Measurements from ENCODE around the gene TMEM214. TPM values are rescaled to one million over a fixed set of nuclear protein-coding genes. Genes with fewer than 3 reads are reported as not detected.
A peak's percentile ranks its signal among the peaks of the same experiment; 100 is the strongest.

Gene TMEM214
- total RNA-seq, 1 donor from 2014 or later = 55.3 TPM

DNA sequence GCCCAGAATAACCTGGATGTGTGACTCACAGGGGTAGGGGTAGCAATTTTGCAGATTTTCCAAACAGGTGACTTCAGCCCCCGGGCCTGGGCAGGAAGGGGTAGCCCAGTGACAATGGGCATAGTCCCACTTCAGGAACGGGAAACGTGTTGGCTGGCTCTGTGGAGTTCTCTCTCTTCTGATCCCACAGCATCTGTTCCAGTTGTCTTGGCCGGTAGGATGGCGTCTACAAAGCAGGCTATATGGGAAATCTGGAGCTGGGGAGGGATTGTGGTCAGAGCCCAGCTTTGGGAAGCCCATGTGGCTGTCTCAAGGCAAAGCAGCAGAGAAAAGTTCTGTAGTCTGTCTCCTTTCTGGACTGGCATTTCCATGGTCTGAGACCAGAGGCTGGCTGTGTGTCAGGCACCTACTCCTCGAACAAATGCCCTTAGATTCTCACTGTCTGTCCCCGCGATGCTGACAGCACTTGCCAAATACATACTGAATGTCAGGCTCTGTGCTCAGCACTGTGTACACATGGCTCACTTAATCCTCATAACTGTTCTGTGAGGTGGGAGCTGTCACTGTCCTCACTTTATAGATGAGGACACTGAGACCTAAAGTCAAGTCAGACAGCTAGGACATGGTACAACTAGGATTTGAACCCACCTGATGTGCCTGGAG is 17.9 kb upstream of the TMEM214 start:
- H3K4me3 Mint-ChIP-seq (ENCODE audit: unreplicated experiment) = no peak overlapping the region
- H3K27me3 Mint-ChIP-seq (ENCODE audit: unreplicated experiment) = peaks cover 7% of the 10 kb centered on the region
- TF ChIP-seq CTCF (IDR thresholded peaks at IDR 0.05; ENCODE audit: unreplicated experiment) = no peak

GRCh38 chr2:27016801-27017325 is 15.9 kb upstream of the TMEM214 start:
- peak; percentile 78 for TF ChIP-seq CTCF (IDR thresholded peaks at IDR 0.05; ENCODE audit: unreplicated experiment)
- DNase-seq (ENCODE audit: low spot score) = peak; percentile 58
- Mint-ChIP-seq H3K9me3 (ENCODE audit: unreplicated experiment) (peaks cover 6% of the 10 kb centered on the region), H3K27ac (ENCODE audit: unreplicated experiment) (no peak overlapping the region), H3K4me3 (ENCODE audit: unreplicated experiment) (no peak overlapping the region), H3K27me3 (ENCODE audit: unreplicated experiment) (peaks cover 4% of the 10 kb centered on the region), H3K4me1 (ENCODE audit: unreplicated experiment) (no peaks in the 10 kb centered on the region), H3K36me3 (ENCODE audit: low read depth, unreplicated experiment) (peaks cover 27% of the 10 kb centered on the region)

More for the DNA sequence above, 17.9 kb upstream of the TMEM214 start:
- H3K4me1 Mint-ChIP-seq (ENCODE audit: unreplicated experiment) = peaks cover 3% of the 10 kb centered on the region
- peaks cover 6% of the 10 kb centered on the region for H3K9me3 Mint-ChIP-seq (ENCODE audit: unreplicated experiment)
- peaks cover 27% of the 10 kb centered on the region for H3K36me3 Mint-ChIP-seq (ENCODE audit: low read depth, unreplicated experiment)
- H3K27ac Mint-ChIP-seq (ENCODE audit: unreplicated experiment) = no peak overlapping the region
- no peak for DNase-seq (ENCODE audit: low spot score)

DNA sequence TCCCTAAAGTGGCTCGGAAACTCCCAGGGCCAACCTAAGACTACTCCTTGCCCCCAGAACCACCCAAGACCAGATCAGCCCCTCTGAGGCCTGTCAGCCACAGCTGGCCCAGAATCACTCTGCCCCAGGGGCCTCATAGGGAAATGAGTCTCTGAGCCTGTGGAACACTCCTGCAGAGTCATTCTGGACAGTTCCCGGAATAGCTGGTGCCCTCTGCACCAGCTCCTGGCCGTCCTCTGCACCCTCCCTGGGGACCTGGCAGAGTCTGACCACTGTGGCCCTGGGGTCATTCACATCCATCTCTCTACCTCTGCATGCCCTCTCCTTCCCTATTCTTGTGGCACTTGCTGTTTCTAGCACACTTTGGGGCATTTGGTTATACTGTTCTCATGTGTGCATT is 14.6 kb upstream of the TMEM214 start:
- H3K9me3 Mint-ChIP-seq (ENCODE audit: unreplicated experiment) = no peaks in the 10 kb centered on the region

DNA sequence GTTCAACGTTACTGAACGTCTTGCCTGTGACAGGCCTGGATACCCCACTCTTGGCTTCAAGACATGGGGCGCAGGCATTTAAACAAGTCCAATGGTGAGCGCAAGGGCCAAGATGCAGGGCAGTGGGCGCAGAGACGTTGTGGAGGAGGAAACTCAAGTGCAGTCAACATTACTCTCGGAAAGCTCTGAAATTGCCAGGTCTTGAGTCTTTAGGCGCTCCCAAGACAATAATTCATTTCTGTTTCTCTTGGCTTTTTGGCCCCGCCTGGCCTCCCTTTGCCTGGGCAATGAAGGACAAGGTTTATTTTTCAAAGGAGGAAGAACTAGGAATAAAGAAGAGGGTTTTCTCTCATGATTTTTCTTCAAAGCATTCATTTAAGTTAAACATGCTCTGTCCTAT is 13.3 kb upstream of the TMEM214 start:
- Mint-ChIP-seq H3K27me3 (ENCODE audit: unreplicated experiment) (peaks cover 6% of the 10 kb centered on the region), H3K36me3 (ENCODE audit: low read depth, unreplicated experiment) (peaks cover 14% of the 10 kb centered on the region), H3K4me3 (ENCODE audit: unreplicated experiment) (no peak overlapping the region), H3K27ac (ENCODE audit: unreplicated experiment) (no peak overlapping the region), H3K9me3 (ENCODE audit: unreplicated experiment) (no peaks in the 10 kb centered on the region), H3K4me1 (ENCODE audit: unreplicated experiment) (no peaks in the 10 kb centered on the region)
- TF ChIP-seq CTCF (IDR thresholded peaks at IDR 0.05; ENCODE audit: unreplicated experiment) = no peak
- no peak for DNase-seq (ENCODE audit: low spot score)

More for the DNA sequence above, 14.6 kb upstream of the TMEM214 start:
- H3K36me3 Mint-ChIP-seq (ENCODE audit: low read depth, unreplicated experiment) = peaks cover 25% of the 10 kb centered on the region
- peaks cover 6% of the 10 kb centered on the region for H3K27me3 Mint-ChIP-seq (ENCODE audit: unreplicated experiment)
- DNase-seq (ENCODE audit: low spot score) = no peak
- H3K4me1 Mint-ChIP-seq (ENCODE audit: unreplicated experiment) = no peaks in the 10 kb centered on the region
- no peak for TF ChIP-seq CTCF (IDR thresholded peaks at IDR 0.05; ENCODE audit: unreplicated experiment)
- H3K27ac Mint-ChIP-seq (ENCODE audit: unreplicated experiment) = no peak overlapping the region
- no peak overlapping the region for H3K4me3 Mint-ChIP-seq (ENCODE audit: unreplicated experiment)
